Endodermal cell (in vitro differentiated cells): ENCODE data around the gene MDFIC. TPM values are rescaled to one million over a fixed set of nuclear protein-coding genes. Genes with fewer than 3 reads are reported as not detected.

Experiments used
- DNase-seq: peaks from one replicate; pipeline ENCODE4 v3.0.0-alpha.2; 2017
- H3K27ac ChIP-seq: 2 replicates; pipeline ENCODE4 v1.5.1; 2013; ENCODE audit warnings: mild to moderate bottlenecking, low read depth, low read length, moderate library complexity
- H3K27me3 ChIP-seq: 2 replicates; pipeline ENCODE4 v1.6.1; 2013; ENCODE audit warnings: mild to moderate bottlenecking, low read length, moderate library complexity; ENCODE audit not compliant: insufficient read depth, control insufficient read depth, poor library complexity, severe bottlenecking
- H3K36me3 ChIP-seq: 2 replicates; pipeline ENCODE4 v1.7.0; 2013; ENCODE audit warnings: mild to moderate bottlenecking, low read length, moderate library complexity; ENCODE audit not compliant: control insufficient read depth, insufficient read depth
- H3K4me1 ChIP-seq: one replicate; pipeline ENCODE4 v1.7.0; 2013; ENCODE audit warnings: low read length; ENCODE audit not compliant: control insufficient read depth, insufficient read depth
- H3K4me3 ChIP-seq: 2 replicates; pipeline ENCODE4 v1.5.1; 2013; ENCODE audit warnings: mild to moderate bottlenecking, low read length, moderate library complexity
- H3K9ac ChIP-seq: 2 replicates; pipeline ENCODE4 v1.6.1; 2013; ENCODE audit warnings: mild to moderate bottlenecking, low read length, moderate library complexity; ENCODE audit not compliant: poor library complexity, severe bottlenecking; ENCODE audit errors: extremely low read depth
- H3K9me3 ChIP-seq: 2 replicates; pipeline ENCODE4 v1.6.1; 2013; ENCODE audit warnings: mild to moderate bottlenecking, low read length, moderate library complexity; ENCODE audit not compliant: control insufficient read depth
- H3K27ac Mint-ChIP-seq: 2 replicates; pipeline ENCODE4 v1.8.0; 2020; ENCODE audit warnings: mixed read lengths
- H3K27me3 Mint-ChIP-seq: 2 replicates; pipeline ENCODE4 v1.8.0; 2021; ENCODE audit warnings: mild to moderate bottlenecking, mixed read lengths; ENCODE audit not compliant: insufficient read depth
- H3K36me3 Mint-ChIP-seq: 2 replicates; pipeline ENCODE4 v1.8.0; 2020; ENCODE audit warnings: low read depth, mixed read lengths
- H3K4me1 Mint-ChIP-seq: 2 replicates; pipeline ENCODE4 v1.8.0; 2020; ENCODE audit warnings: mixed read lengths
- H3K4me3 Mint-ChIP-seq: 2 replicates; pipeline ENCODE4 v1.8.0; 2020; ENCODE audit warnings: mild to moderate bottlenecking, moderate library complexity, mixed read lengths
- H3K9me3 Mint-ChIP-seq: 2 replicates; pipeline ENCODE4 v1.8.0; 2020; ENCODE audit warnings: mild to moderate bottlenecking, mixed read lengths
- CTCF ChIP-seq: fragments of 200-600 bp; sonication (generic); conservative IDR thresholded peaks from 2 replicates; pipeline ENCODE4 v1.5.0; 2021; ENCODE audit warnings: antibody characterized with exemption, mild to moderate bottlenecking
- WGBS, 2 experiments: methylation state at CpG; one replicate each; pipeline versions ENCODE4 v1.1.5 to v1.1.7; 2013; ENCODE audit warnings: missing lambda C conversion rate in 2 of 2, mixed read lengths in 1 of 2; ENCODE audit not compliant: insufficient coverage in 1 of 2, insufficient read length in 1 of 2; 5-methylcytosine and 5-hydroxymethylcytosine counted together
- total RNA-seq, 2 donors: library from RNA; stranded (reverse); fragmentation: NEBNext Ultra II Directional in 1 of 2; extraction: Animal tissue kit (Norgen Biotek cat#: 25700) in 1 of 2; gene quantifications; 2 replicates in 1 of 2; 3 replicates in 1 of 2; pipeline ENCODE4 v1.2.1, GENCODE V29; 2021

Gene MDFIC
- total RNA-seq, 2 donors from 2014 or later = 7.4 to 15.1 TPM

DNA sequence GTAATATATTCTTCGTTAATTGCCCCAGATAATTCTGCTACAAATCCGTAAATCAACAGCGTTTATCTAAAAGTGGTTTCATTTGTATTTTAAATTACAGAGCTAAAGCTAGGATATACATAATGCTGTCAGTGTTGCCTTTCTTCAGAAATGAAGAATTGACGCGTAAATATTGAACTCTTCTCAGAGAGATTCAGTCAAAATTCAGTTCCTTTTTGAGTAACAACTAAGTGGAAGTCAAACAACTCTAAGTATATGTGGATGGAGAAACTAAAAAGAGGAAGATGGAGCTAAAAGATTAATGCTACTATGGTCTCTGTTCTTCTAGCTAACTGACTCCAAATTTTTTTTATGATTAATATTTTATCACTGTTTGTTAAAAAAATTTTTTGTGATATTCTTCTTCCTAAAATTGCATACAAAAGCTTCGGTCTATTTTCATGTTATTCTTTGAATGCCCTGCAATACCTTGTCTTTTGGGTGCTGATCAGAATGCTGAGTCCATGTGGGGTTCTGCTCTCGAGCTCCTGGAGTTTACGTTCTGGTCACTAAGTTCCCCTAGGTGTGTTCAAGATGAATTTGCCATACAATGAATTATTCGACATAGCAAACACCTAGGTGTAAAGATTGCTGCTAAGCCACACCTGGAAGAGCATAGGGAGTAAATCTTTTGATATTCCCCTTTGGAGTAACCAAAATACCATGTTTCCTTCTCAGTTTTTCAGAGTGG is 20.7 kb downstream of the MDFIC start:
- 72 to 86% methylated on average over 5 to 9 of the region's 9 CpGs for WGBS, 2 experiments
- H3K9me3 ChIP-seq = no peaks in the 10 kb centered on the region
- H3K36me3 ChIP-seq = no peaks in the 10 kb centered on the region
- DNase-seq = no peak
- Mint-ChIP-seq H3K4me3 (no peak overlapping the region), H3K36me3 (no peaks in the 10 kb centered on the region), H3K9me3 (no peaks in the 10 kb centered on the region), H3K27ac (no peak overlapping the region), H3K27me3 (no peaks in the 10 kb centered on the region), H3K4me1 (peaks cover 16% of the 10 kb centered on the region)
- H3K4me3 ChIP-seq = no peak overlapping the region
- H3K9ac ChIP-seq = no peak overlapping the region
- H3K27me3 ChIP-seq = no peaks in the 10 kb centered on the region
- no peak for TF ChIP-seq CTCF
- H3K27ac ChIP-seq = no peak overlapping the region
- no peaks in the 10 kb centered on the region for H3K4me1 ChIP-seq

DNA sequence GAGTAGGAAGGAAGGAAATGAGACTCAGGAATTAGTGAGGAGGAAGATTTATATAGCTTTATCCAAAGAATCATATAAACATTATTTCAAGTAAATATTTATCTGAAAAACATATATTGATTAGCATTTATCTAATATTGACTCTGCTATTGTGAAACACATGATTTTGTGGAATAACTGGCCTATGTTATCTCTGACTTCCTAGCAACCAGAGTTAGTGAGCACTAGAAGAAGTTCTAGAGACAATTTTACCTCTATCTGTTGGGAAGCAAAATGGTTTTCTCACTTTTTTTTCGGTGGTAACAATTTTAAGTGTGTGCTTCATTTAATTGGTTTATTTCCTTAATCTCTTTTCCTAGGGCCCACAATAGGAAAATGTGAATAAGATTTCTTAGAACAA is 21.6 kb downstream of the MDFIC start:
- no peak for TF ChIP-seq CTCF
- Histone ChIP-seq H3K27me3 (no peaks in the 10 kb centered on the region), H3K4me3 (no peak overlapping the region), H3K9me3 (no peaks in the 10 kb centered on the region), H3K27ac (no peak overlapping the region), H3K36me3 (no peaks in the 10 kb centered on the region), H3K4me1 (no peaks in the 10 kb centered on the region), H3K9ac (no peak overlapping the region)
- Mint-ChIP-seq H3K9me3 (no peaks in the 10 kb centered on the region), H3K27ac (no peak overlapping the region), H3K4me1 (peaks cover 16% of the 10 kb centered on the region), H3K27me3 (no peaks in the 10 kb centered on the region), H3K36me3 (no peaks in the 10 kb centered on the region), H3K4me3 (no peak overlapping the region)
- 83% methylated on average over 1 of the region's 1 CpG; no CpG with 5 or more reads in 1 of the 2 experiments for WGBS, 2 experiments
- DNase-seq = no peak

DNA sequence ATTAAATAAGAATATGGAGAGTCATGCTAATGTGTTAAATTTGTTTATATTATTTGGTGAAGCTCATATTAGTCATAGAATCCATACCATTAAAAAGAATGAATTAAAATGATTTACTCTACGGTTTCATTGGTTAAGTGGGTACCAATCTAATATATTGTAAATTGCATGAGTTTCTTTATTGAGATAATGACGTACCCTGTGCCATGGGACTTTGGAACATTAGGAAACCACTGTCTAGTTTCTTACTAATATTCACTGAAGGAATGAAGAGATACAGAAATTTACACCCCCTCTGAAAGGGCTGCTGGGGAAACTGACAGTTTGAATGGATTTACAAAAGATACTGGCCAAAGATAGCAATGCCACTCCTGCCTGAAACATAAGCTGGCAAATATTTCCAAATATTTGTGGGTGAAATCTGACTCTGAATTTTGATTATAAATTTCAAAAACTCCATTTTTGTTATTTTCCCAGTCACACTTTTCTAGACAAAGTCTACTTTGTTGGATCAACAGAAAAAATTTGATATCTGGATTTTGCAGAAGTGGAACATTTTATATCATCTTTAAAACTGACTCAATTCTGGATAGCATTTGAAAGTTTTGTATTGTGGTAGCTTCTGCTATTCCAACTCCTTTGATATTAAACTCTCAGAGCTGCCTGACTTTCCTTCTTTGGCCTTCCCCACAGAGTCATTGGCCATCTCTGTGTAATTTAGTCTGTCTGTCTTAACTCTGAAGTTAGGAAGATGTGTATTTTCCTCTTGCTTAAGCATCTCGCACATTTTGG is 22.3 kb downstream of the MDFIC start:
- Histone ChIP-seq H3K9ac (no peak overlapping the region), H3K36me3 (no peaks in the 10 kb centered on the region), H3K9me3 (no peaks in the 10 kb centered on the region), H3K4me1 (no peaks in the 10 kb centered on the region), H3K27ac (no peak overlapping the region), H3K27me3 (no peaks in the 10 kb centered on the region), H3K4me3 (no peak overlapping the region)
- Mint-ChIP-seq H3K27me3 (no peaks in the 10 kb centered on the region), H3K27ac (no peak overlapping the region), H3K4me1 (peaks cover 16% of the 10 kb centered on the region), H3K4me3 (no peak overlapping the region), H3K36me3 (no peaks in the 10 kb centered on the region), H3K9me3 (no peaks in the 10 kb centered on the region)
- 71 to 79% methylated on average over 2 to 3 of the region's 3 CpGs for WGBS, 2 experiments
- DNase-seq = no peak
- no peak for TF ChIP-seq CTCF
